Stimulated activated CD8-positive, alpha-beta memory T cell treated with anti-CD3 and anti-CD28 coated beads, Interleukin-15, amount 100 ng/mL, for 1 hour (primary cell): ENCODE data around the gene RASSF7.

ENCODE experiments used
- DNase-seq: peaks from one replicate; pipeline ENCODE4 v3.0.0-alpha.2; 2020; ENCODE audit warnings: low read depth

The RASSF7 gene

GRCh38 chr11:586376-587316 is 25.9 kb downstream of the RASSF7 start:
- no peak for DNase-seq

- DNase-seq = no peak
Measured at GRCh38 chr11:587546-587945, 26.8 kb downstream of the RASSF7 start.

- DNase-seq = no peak
Measured at GRCh38 chr11:587978-588380, 27.2 kb downstream of the RASSF7 start.

- DNase-seq = no peak
Measured at GRCh38 chr11:589798-590197, 29.0 kb downstream of the RASSF7 start.

- no peak for DNase-seq
Measured at GRCh38 chr11:590997-591396, 30.2 kb downstream of the RASSF7 start.

- DNase-seq = no peak
Measured at GRCh38 chr11:592501-592900, 31.7 kb downstream of the RASSF7 start.

- no peak for DNase-seq
Measured at GRCh38 chr11:592918-593317, 32.1 kb downstream of the RASSF7 start.

- DNase-seq = no peak
Measured at GRCh38 chr11:593347-593746, 32.6 kb downstream of the RASSF7 start.

- no peak for DNase-seq
Measured at GRCh38 chr11:595400-595799, 34.6 kb downstream of the RASSF7 start.

GRCh38 chr11:596374-596773 is 35.6 kb downstream of the RASSF7 start:
- DNase-seq = no peak

- no peak for DNase-seq
Measured at GRCh38 chr11:597166-597725, 36.5 kb downstream of the RASSF7 start.

GRCh38 chr11:598005-598680 is 37.4 kb downstream of the RASSF7 start:
- DNase-seq = no peak

- DNase-seq = no peak
Measured at GRCh38 chr11:601573-602245, 40.9 kb downstream of the RASSF7 start.

- DNase-seq = no peak
Measured at GRCh38 chr11:603154-603553, 42.4 kb downstream of the RASSF7 start.

- DNase-seq = no peak
Measured at GRCh38 chr11:605286-606129, 44.7 kb downstream of the RASSF7 start.

- DNase-seq = no peak
Measured at GRCh38 chr11:606245-606644, 45.5 kb downstream of the RASSF7 start.

- no peak for DNase-seq
Measured at GRCh38 chr11:607020-607780, 46.4 kb downstream of the RASSF7 start.

GRCh38 chr11:607971-608659 is 47.3 kb downstream of the RASSF7 start:
- no peak for DNase-seq

- no peak for DNase-seq
Measured at GRCh38 chr11:608791-609251, 48.1 kb downstream of the RASSF7 start.

- no peak for DNase-seq
Measured at GRCh38 chr11:609341-609811, 48.6 kb downstream of the RASSF7 start.
